ENCODE data around the gene COX6B2.

COX6B2 gene

DNA sequence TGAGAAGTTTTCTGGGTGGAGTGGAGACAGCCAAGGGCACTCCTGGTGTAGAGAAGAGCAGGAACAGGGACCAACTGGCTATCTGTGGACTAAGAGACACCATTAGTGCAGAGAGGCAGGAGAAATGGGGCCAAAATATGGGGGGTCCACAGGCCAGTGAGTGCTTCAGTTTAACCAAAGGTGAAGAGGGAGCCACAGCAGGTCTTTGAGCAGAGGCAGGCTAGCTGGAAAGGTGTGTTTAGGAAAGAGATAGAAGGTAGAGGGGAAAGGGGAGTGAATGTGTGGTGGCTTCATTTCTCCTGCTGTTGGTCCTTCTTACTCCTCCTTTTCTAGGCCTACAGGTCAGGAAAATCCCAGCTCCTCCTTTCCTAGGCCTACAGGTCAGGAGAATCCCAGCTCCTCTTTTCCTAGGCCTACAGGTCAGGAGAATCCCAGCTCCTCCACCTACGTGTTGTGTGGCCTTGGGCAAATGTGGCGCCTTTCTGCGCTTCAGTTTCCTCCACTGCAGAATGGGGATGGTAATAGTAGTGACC, 28.1 kb upstream of the COX6B2 start:
- H3K4me3 ChIP-seq (ENCODE audit: low read depth, low read length) = no peak overlapping the region
- in situ Hi-C loops (cut with HindIII; ENCODE audit: low sequenced_read_pairs) = no loop called here
- no peak for DNase-seq (ENCODE audit: low read depth, low spot score)
- TF ChIP-seq, protein P1, sequence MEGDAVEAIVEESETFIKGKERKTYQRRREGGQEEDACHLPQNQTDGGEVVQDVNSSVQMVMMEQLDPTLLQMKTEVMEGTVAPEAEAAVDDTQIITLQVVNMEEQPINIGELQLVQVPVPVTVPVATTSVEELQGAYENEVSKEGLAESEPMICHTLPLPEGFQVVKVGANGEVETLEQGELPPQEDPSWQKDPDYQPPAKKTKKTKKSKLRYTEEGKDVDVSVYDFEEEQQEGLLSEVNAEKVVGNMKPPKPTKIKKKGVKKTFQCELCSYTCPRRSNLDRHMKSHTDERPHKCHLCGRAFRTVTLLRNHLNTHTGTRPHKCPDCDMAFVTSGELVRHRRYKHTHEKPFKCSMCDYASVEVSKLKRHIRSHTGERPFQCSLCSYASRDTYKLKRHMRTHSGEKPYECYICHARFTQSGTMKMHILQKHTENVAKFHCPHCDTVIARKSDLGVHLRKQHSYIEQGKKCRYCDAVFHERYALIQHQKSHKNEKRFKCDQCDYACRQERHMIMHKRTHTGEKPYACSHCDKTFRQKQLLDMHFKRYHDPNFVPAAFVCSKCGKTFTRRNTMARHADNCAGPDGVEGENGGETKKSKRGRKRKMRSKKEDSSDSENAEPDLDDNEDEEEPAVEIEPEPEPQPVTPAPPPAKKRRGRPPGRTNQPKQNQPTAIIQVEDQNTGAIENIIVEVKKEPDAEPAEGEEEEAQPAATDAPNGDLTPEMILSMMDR (IDR thresholded peaks at IDR 0.05; ENCODE audit: low read depth, low read length) = no peak

DNA sequence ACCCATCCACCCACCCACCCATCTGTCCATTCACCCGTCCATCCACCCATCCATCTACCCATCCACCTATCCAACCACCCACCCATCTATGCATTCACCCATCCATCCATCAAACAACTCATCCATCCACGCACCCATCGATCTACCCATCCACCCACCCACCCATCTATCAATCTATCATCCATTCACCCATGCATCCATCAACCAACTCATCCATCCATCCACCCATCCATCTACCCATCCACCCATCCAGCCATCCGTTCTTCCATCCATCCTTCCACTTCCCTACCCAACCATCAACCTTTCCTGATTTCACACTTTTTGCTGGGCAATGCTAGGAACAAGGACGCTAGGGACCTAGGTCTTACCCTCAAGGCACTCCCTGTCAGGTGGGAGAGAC, 27.5 kb upstream of the COX6B2 start:
- TF ChIP-seq, protein P1 (IDR thresholded peaks at IDR 0.05; ENCODE audit: low read depth, low read length) = no peak
- in situ Hi-C loops (cut with HindIII; ENCODE audit: low sequenced_read_pairs) = no loop called here
- no peak for DNase-seq (ENCODE audit: low read depth, low spot score)
- no peak overlapping the region for H3K4me3 ChIP-seq (ENCODE audit: low read depth, low read length)

DNA sequence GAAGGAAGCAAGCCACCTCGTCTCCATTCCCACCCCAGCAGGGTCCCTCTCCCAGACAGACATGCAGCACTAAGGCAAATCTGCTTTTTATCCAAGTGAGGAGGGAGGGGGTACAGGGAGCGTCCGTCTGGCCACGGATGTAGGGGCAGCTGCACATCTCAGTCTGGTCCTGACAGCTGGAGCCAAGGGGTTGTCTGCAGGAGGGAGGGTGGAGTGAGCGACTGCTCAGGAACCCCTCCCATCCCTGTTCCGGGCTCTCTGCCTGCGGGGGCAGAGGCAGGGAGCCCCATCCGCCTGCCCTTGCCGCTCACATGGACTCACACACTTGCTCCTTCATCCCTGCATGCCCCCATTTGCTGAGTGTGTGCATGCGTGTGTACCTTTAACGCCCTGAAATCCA, 24.7 kb upstream of the COX6B2 start:
- TF ChIP-seq, protein P1 (IDR thresholded peaks at IDR 0.05; ENCODE audit: low read depth, low read length) = no peak
- no peak overlapping the region for H3K4me3 ChIP-seq (ENCODE audit: low read depth, low read length)
- DNase-seq (ENCODE audit: low read depth, low spot score) = no peak
- in situ Hi-C loops (cut with HindIII; ENCODE audit: low sequenced_read_pairs) = no loop called here

DNA sequence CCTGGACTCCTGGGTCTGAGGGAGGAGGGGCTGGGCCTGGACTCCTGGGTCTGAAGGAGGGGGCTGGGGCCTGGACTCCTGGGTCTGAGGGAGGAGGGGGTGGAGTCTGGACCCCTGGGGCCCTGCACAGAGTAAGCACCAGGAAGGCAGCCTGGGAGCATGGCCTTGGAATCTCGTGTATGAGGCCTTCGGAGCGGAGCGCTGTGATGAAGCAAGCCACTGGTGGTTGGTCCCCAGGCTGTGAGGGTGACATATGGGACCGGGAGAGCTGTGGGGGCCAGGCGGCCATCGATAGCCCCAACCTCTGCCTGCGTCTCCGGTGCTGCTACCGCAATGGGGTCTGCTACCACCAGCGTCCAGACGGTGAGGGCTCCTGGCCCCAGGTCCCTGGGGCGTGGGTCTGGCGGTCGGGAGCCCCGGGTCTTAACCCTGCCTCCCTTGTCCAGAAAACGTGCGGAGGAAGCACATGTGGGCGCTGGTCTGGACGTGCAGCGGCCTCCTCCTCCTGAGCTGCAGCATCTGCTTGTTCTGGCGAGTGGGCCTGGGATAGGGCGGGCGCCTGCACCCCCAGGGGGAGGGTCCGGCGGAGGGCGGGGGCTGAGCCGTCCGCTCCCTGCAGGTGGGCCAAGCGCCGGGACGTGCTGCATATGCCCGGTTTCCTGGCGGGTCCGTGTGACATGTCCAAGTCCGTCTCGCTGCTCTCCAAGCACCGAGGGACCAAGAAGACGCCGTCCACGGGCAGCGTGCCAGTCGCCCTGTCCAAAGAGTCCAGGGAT, 23.0 kb upstream of the COX6B2 start:
- TF ChIP-seq, protein P1 (IDR thresholded peaks at IDR 0.05; ENCODE audit: low read depth, low read length) = no peak
- in situ Hi-C loops (cut with HindIII; ENCODE audit: low sequenced_read_pairs) = no loop called here
- DNase-seq (ENCODE audit: low read depth, low spot score) = no peak
- no peak overlapping the region for H3K4me3 ChIP-seq (ENCODE audit: low read depth, low read length)

DNA sequence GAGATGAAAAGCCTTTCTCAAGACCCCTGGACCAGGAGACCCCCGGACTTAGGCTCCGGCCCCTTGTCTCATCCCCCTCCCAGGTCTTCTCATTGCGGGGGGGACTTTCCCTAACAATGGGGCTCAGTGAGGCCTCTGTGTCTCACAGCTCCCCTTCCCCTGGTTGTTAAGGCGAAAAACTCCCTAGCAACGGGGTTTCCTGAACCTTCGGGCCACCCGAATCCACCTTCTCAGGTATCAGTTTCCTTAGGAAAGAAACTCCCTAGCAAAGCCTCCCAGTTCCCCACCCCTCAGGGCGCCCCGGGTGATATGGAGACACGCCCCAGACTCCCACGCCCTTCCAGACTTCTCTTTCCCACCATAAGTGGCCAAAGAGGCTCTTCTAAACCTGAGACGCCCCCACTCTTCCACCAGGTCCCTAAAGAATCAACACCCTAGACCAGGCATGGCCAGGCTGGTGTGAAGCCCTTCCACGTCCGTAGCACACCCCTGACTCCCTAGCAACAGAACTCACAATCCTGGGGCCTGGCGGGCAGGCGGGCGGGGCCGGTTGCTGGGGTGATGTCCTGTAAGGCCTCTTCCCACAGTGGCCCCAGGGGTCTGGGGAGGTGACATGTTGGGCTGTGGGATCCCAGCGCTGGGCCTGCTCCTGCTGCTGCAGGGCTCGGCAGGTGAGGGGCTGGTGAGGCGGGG, 21.9 kb upstream of the COX6B2 start, which contains the start of gene TMEM190:
Gene TMEM190, plus strand, starts transcription at position 586 of the 693 bp plus-strand sequence. Its CDS starts 28 bp downstream, at position 614.
- TF ChIP-seq, protein P1 (IDR thresholded peaks at IDR 0.05; ENCODE audit: low read depth, low read length) = no peak
- no peak for DNase-seq (ENCODE audit: low read depth, low spot score)
- in situ Hi-C loops (cut with HindIII; ENCODE audit: low sequenced_read_pairs) = no loop called here
- H3K4me3 ChIP-seq (ENCODE audit: low read depth, low read length) = no peak within 1 kb of the TSS

DNA sequence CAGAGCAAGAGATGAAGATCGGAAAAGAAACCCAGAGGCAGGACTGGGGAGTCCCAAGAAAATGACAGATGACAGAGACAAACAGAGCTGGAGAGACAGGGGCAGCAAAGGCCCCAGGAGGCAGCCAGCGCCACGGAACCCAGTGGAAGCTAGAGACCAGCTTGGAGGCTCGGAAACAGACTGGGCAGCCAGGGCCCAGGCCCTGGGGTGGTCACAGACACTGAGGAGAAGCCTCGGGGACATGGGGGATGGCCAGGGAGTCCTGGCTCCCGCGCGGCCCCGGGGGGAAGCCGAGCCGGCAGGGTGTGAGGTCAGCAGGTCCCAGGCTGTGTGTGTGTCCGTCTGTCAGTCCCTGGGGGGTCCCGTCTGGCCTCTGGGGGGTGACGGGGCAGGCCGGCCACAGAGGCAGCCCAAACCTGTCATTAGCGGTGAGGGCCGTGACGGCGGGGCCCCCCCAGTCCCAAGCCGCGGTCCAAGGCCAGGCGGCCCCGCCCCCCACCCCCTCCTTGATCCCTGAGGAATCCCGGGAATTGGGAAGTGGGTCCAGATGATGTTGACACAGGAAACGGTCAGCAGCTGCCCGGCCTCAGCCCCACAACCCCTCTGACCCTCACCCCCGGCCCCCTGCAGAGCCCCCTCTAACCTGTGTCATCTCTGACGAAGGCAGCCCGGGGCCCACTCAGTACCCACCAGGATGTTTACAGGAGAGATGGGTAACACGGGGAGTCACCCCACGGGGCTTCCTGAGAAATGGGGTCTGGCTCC, 19.7 kb upstream of the COX6B2 start:
- no peak overlapping the region for H3K4me3 ChIP-seq (ENCODE audit: low read depth, low read length)
- DNase-seq (ENCODE audit: low read depth, low spot score) = peak; percentile 44
- TF ChIP-seq, protein P1 (IDR thresholded peaks at IDR 0.05; ENCODE audit: low read depth, low read length) = no peak
- in situ Hi-C loops (cut with HindIII; ENCODE audit: low sequenced_read_pairs) = no loop called here
